Neural crest cell (in vitro differentiated cells): ENCODE measurements around the gene TATDN2. TPM values are rescaled to one million over a fixed set of nuclear protein-coding genes. Genes with fewer than 3 reads are reported as not detected.

Source experiments
- DNase-seq: peaks from one replicate; pipeline ENCODE4 v3.0.0; 2021; ENCODE audit warnings: low read depth, mixed read lengths, low spot score
- H3K27ac Mint-ChIP-seq: one replicate; pipeline ENCODE4 v1.8.0; 2021; ENCODE audit warnings: mild to moderate bottlenecking, mixed read lengths; ENCODE audit not compliant: unreplicated experiment
- H3K27me3 Mint-ChIP-seq: 2 replicates; pipeline ENCODE4 v1.8.0; 2021; ENCODE audit warnings: low read depth, mild to moderate bottlenecking, mixed read lengths
- H3K36me3 Mint-ChIP-seq: 2 replicates; pipeline ENCODE4 v1.8.0; 2021; ENCODE audit warnings: low read depth, mild to moderate bottlenecking, mixed read lengths
- H3K4me1 Mint-ChIP-seq: 2 replicates; pipeline ENCODE4 v1.8.0; 2021; ENCODE audit warnings: mixed read lengths
- H3K4me3 Mint-ChIP-seq: one replicate; pipeline ENCODE4 v1.8.0; 2021; ENCODE audit warnings: mild to moderate bottlenecking, mixed read lengths
- H3K9me3 Mint-ChIP-seq: 2 replicates; pipeline ENCODE4 v1.8.0; 2021; ENCODE audit warnings: mixed read lengths
- total RNA-seq: library from RNA; stranded (reverse); gene quantifications from 2 replicates; pipeline ENCODE4 v1.2.1, GENCODE V29; 2021
- TF ChIP-seq, protein P1 (sequence below): fragments of 200-600 bp; sonication (generic); conservative IDR thresholded peaks from 2 replicates; pipeline ENCODE4 v1.5.0; 2021; ENCODE audit warnings: antibody characterized with exemption, mild to moderate bottlenecking

The TATDN2 gene
- total RNA-seq, 1 donor from 2014 or later: 40.5 TPM

DNA sequence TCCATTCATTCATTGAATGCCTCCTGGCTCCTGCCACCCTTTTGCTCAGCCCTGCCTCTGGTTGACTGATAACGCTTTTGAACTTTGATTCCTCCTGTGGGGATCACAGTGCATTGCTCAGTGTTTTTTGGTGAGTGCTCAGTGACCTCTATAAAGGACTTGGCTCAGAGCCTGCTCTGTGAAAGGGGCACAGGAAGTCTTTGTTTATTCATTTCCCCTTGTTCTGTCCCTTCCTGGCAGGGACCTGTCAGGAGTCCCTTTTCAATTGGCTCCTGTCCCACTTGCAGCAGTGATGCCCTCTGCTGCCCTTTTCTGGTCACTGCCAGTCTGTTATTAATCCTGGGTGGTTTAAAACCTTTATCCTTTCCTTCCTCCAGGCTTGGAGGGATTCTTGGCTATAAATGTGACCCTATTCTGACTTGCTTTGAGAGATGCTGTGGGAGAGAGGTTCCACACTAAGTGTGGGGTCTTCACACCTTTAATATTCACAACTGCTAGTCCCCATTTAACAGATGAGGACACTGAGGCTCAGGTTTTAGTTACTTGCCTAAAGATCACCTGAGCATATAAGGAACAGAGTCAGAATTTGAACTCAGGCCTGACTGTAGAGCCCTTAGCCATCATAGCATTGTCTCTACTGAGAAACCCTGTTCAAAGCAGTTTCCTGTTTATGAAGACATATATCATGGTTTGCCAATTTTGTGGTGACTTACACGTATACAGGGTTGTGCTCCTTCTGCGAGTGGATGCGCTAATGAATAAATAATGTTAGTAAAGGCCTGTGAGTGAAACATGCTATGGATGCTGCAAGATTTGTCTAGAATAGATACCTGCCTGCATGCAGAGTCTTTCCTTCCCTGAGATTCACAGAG lies 23.2 kb upstream of the TATDN2 start:
- TF ChIP-seq, protein P1, sequence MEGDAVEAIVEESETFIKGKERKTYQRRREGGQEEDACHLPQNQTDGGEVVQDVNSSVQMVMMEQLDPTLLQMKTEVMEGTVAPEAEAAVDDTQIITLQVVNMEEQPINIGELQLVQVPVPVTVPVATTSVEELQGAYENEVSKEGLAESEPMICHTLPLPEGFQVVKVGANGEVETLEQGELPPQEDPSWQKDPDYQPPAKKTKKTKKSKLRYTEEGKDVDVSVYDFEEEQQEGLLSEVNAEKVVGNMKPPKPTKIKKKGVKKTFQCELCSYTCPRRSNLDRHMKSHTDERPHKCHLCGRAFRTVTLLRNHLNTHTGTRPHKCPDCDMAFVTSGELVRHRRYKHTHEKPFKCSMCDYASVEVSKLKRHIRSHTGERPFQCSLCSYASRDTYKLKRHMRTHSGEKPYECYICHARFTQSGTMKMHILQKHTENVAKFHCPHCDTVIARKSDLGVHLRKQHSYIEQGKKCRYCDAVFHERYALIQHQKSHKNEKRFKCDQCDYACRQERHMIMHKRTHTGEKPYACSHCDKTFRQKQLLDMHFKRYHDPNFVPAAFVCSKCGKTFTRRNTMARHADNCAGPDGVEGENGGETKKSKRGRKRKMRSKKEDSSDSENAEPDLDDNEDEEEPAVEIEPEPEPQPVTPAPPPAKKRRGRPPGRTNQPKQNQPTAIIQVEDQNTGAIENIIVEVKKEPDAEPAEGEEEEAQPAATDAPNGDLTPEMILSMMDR: peak; percentile 75
- H3K27ac Mint-ChIP-seq: no peak overlapping the region

DNA sequence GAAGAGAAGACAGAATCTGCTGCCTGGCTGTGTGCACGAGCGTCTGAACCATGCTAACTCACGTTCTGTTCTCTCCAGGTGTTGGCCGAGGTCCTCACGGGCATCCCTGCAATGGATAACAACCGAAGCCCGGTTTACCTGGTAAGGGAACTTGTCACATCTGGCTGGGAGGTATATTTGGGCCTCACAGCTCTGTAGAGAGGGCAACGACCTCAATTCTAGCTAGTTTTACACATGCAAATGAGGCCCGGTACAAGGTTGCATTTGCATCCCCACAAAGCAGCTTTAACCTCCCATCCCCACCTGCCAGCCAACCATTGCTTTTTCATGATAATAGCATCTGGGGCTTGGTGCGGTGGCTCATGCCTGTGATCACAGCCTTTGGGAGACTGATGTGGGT lies 22.0 kb upstream of the TATDN2 start:
- Mint-ChIP-seq H3K27ac (no peak overlapping the region), H3K9me3 (no peaks in the 10 kb centered on the region), H3K36me3 (no peaks in the 10 kb centered on the region), H3K4me3 (no peak overlapping the region), H3K4me1 (peaks cover 10% of the 10 kb centered on the region), H3K27me3 (no peaks in the 10 kb centered on the region)
- DNase-seq: no peak
- TF ChIP-seq, protein P1: no peak

More for the DNA sequence above, 23.2 kb upstream of the TATDN2 start:
- no peaks in the 10 kb centered on the region for H3K27me3 Mint-ChIP-seq
- no peaks in the 10 kb centered on the region for H3K9me3 Mint-ChIP-seq
- H3K4me1 Mint-ChIP-seq: peaks cover 10% of the 10 kb centered on the region
- peak; percentile 48 for DNase-seq
- no peaks in the 10 kb centered on the region for H3K36me3 Mint-ChIP-seq
- no peak overlapping the region for H3K4me3 Mint-ChIP-seq

DNA sequence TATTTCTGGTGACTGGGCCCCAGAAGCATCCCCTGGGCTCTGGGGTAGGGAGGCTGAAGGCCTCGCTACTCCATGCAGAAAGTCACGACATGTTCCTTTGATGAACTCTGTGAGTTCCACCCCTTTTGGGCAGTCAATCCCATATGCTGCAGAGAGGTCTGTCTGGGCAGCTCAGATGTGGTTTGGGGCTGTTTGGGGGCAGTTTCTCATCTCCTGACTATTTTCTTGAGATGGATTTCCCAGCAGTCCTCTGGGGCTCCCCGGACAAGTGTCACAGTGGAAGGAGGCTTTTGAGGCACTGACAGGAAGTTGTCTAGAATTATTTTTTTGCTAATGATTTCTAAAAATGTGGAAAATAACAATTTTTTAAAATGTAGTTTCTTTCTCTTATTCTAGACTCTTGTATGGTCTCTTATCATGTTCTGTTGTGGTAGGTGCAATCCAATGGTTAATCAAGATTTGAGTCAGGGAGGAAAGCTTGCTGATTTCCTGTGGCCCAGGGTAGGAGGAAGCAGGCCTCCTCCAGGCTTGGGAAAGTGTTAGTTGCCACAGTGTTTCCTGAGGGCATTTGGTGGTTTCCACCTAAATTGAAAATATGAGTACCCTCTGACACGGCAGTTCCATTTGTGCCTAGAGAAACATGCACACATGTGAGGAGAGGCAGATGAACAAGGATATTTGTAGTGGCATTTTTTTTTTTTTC lies 19.9 kb upstream of the TATDN2 start:
- no peak for DNase-seq
- Mint-ChIP-seq H3K4me3 (no peak overlapping the region), H3K4me1 (peaks cover 10% of the 10 kb centered on the region), H3K36me3 (no peaks in the 10 kb centered on the region), H3K27me3 (no peaks in the 10 kb centered on the region), H3K9me3 (no peaks in the 10 kb centered on the region), H3K27ac (no peak overlapping the region)
- TF ChIP-seq, protein P1: no peak

DNA sequence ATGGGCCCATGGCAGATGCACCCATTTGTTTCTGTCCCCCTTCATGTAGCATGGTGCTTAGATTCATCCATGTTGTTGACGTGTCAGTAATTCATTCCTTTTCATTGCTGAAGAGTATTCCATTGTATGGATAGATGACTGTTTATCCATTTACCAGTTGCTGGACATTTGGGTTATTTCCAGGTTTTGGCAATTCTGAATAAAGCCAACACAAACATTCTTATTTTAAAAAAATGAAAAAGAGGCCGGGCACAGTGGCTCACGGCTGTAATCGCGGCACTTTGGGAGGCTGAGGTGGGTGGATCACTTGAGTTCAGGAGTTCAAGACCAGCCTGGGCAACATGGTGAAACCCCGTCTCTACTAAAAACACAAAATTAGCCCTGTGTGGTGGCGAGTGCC lies 18.7 kb upstream of the TATDN2 start:
- TF ChIP-seq, protein P1: no peak
- no peak for DNase-seq
- no peak overlapping the region for H3K4me3 Mint-ChIP-seq
- no peaks in the 10 kb centered on the region for H3K27me3 Mint-ChIP-seq
- H3K36me3 Mint-ChIP-seq: no peaks in the 10 kb centered on the region
- peaks cover 9% of the 10 kb centered on the region for H3K4me1 Mint-ChIP-seq
- no peaks in the 10 kb centered on the region for H3K9me3 Mint-ChIP-seq
- no peak overlapping the region for H3K27ac Mint-ChIP-seq

DNA sequence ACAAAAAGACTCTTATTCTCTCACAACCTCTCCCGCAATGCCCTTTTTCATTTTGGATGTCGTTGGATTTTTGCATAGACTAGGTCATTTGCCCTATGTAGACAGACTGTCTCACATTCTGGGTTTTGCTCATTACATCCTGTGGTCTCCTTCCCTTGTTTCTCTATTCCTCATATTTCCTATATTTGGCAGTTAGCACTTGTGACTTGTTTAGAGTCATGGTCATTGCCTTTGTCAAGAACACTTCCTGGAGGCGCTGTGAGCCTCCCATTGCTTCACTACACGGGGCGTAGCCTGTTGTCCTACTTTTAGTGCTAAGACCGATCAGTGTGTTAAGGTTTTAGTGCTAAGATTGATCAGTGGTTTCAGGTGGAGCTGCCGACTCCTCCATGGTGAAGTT lies 16.1 kb upstream of the TATDN2 start:
- Mint-ChIP-seq H3K9me3 (no peaks in the 10 kb centered on the region), H3K27me3 (no peaks in the 10 kb centered on the region), H3K36me3 (no peaks in the 10 kb centered on the region), H3K4me3 (no peak overlapping the region), H3K4me1 (no peaks in the 10 kb centered on the region), H3K27ac (no peak overlapping the region)
- DNase-seq: no peak
- TF ChIP-seq, protein P1: no peak
